Measurements from ENCODE around the gene RNF214. TPM values are rescaled to one million over a fixed set of nuclear protein-coding genes. Genes with fewer than 3 reads are reported as not detected.

Gene RNF214
- total and polyA plus RNA-seq, 7 experiments from 2014 or later = 9.7 to 36.0 (median 20.8) TPM

DNA sequence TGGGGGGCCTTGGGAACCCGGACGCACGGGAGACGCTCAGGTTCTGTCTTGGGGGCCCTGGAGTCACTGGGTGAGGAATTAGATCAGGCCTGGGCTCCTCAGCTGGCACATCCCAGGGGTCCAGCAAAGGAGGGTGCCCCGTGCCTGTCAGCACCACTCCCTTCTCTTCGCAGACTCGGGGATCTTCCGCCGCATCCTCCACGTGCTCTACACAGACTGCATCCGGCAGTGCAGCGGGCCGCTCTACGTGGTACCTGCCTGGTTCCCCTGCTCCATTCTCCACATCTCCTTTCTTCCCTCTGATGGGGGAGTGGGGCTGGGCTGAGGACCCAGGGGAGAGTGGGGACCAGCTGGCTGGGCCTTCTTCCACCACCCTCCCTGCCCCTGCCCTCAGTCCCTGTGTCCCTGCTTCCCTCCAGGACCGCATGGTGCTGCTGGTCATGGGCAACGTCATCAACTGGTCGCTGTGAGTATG is 40.0 kb upstream of the RNF214 start:
- H3K36me3 ChIP-seq (ENCODE audit: control insufficient read depth in 2 of 3, insufficient read depth in 3 of 3, low read length in 3 of 3) = peaks cover 0 to 51% (median 3%) of the 10 kb centered on the region in 3 experiments
- no peak overlapping the region for H3K4me3 ChIP-seq (ENCODE audit: low read length)
- Mint-ChIP-seq H3K4me3 (no peak overlapping the region), H3K36me3 (peaks cover 0 to 4% (median under 1%) of the 10 kb centered on the region in 5 donors), H3K27me3 (no peaks in the 10 kb centered on the region), H3K9me3 (no peaks in the 10 kb centered on the region), H3K27ac (peak overlapping the region in 3 of 9 donors; percentile 32 to 72 (median 55)), H3K4me1 (peaks cover 3 to 13% (median 8%) of the 10 kb centered on the region in 7 donors)
- DNase-seq (no peak), ATAC-seq (no peak)
- ChIA-PET POLR2A (interaction anchor here (1.5 kb wide), 2 partner anchors 13 to 15 kb away, joined by 3 to 4 read pairs; no protein-coding TSS in a partner anchor), CTCF (no interaction called here)
- H3K27me3 ChIP-seq (ENCODE audit: control insufficient read depth in 2 of 2, insufficient read depth in 2 of 2, low read length in 2 of 2) = no peaks in the 10 kb centered on the region
- intact Hi-C loops (cut with micrococcal nuclease) = no loop called here
- H3K4me1 ChIP-seq (ENCODE audit: control insufficient read depth in 2 of 2, insufficient read depth in 2 of 2, low read length in 2 of 2) = no peaks in the 10 kb centered on the region
- no peaks in the 10 kb centered on the region for H3K9me3 ChIP-seq (ENCODE audit: control insufficient read depth in 2 of 3, low read length in 3 of 3)
- H3K27ac ChIP-seq (ENCODE audit: low read depth, low read length) = no peak overlapping the region

DNA sequence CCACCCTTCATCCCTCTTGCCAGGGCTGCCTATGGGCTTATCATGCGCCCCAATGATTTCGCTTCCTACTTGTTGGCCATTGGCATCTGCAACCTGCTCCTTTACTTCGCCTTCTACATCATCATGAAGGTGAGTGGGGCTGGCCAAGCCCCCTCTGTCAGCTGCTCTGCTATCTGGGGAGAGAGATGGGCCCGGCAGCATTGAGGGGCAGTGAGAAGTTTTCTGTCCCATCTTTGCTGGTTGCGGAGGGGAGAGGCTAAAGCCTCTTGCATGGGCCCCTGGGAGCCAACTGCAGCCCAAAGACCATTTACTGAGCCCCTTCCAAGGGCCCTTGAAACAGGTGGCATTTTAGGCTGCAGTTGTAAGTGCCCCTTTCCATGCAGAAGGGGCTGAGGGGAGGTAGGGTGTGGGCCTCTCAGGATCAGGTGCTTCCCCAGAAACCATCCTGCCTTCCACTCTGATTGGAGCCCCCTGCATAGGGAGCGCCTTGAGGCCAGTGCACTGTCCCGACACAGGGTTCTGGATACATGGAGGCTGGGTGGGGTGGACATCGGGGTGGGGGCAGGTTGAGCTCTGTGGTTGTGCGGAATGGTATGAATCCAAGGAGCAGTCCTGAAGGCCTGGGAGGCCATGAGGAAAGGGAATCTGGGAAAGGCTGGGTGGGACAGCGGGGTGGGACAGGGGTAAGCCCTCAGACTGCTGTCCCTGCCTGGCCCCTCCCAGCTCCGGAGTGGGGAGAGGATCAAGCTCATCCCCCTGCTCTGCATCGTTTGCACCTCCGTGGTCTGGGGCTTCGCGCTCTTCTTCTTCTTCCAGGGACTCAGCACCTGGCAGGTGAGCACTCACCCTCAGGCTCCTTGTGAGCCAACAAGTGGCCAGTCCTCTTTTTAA is 39.1 kb upstream of the RNF214 start:
- POLR2A ChIA-PET = interaction anchor here (0.6 to 1.5 kb wide), 2 partner anchors 14 to 660 kb away, joined by 3 to 4 read pairs; no protein-coding TSS in a partner anchor
- Mint-ChIP-seq H3K27me3 (no peaks in the 10 kb centered on the region), H3K9me3 (no peaks in the 10 kb centered on the region), H3K36me3 (peaks cover 0 to 4% (median 0%) of the 10 kb centered on the region in 5 donors), H3K27ac (peak overlapping the region in 7 of 9 donors; percentile 32 to 74 (median 55)), H3K4me3 (no peak overlapping the region), H3K4me1 (peaks cover 3 to 12% (median 9%) of the 10 kb centered on the region in 7 donors)
- no peak overlapping the region for H3K27ac ChIP-seq (ENCODE audit: low read depth, low read length)
- no peak overlapping the region for H3K4me3 ChIP-seq (ENCODE audit: low read length)
- CTCF ChIA-PET = no interaction called here
- peaks cover 0 to 47% (median 3%) of the 10 kb centered on the region in 3 experiments for H3K36me3 ChIP-seq (ENCODE audit: control insufficient read depth in 2 of 3, insufficient read depth in 3 of 3, low read length in 3 of 3)
- H3K9me3 ChIP-seq (ENCODE audit: control insufficient read depth in 2 of 3, low read length in 3 of 3) = no peaks in the 10 kb centered on the region
- H3K4me1 ChIP-seq (ENCODE audit: control insufficient read depth in 2 of 2, insufficient read depth in 2 of 2, low read length in 2 of 2) = no peaks in the 10 kb centered on the region
- DNase-seq (no peak), ATAC-seq (no peak)
- no peaks in the 10 kb centered on the region for H3K27me3 ChIP-seq (ENCODE audit: control insufficient read depth in 2 of 2, insufficient read depth in 2 of 2, low read length in 2 of 2)
- intact Hi-C loops (cut with micrococcal nuclease) = no loop called here

DNA sequence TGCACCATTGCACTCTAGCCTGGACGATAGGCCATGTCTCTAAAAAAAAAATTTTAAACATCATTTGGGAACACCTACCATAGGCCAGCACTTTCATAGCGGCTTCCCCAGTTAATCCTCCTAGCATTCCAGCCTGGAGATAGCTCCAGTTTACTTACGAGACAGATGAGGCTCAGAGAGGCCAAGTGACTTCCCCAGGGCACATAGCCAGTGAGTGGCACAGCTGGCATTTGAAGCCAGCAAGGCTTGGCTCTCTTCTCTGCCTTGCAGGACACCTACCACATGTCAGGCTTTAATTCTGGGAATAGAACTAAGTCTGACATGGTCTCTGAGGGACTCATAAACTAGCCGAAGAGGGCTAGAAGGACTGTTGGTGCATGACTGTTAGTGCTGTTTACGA is 38.2 kb upstream of the RNF214 start:
- no peaks in the 10 kb centered on the region for H3K9me3 ChIP-seq (ENCODE audit: control insufficient read depth in 2 of 3, low read length in 3 of 3)
- intact Hi-C loops (cut with micrococcal nuclease) = no loop called here
- ATAC-seq = no peak
- ChIA-PET POLR2A (interaction anchor here (1.5 kb wide), 1 partner anchor 15 kb away, joined by 3 read pairs; no protein-coding TSS in a partner anchor), CTCF (interaction anchor here (0.6 kb wide), 1 partner anchor 16 kb away, joined by 5 read pairs; the partner anchor contains the start of gene SIDT2)
- H3K27me3 ChIP-seq (ENCODE audit: control insufficient read depth in 2 of 2, insufficient read depth in 2 of 2, low read length in 2 of 2) = no peaks in the 10 kb centered on the region
- no peak overlapping the region for H3K4me3 ChIP-seq (ENCODE audit: low read length)
- DNase-seq = no peak
- H3K4me1 ChIP-seq (ENCODE audit: control insufficient read depth in 2 of 2, insufficient read depth in 2 of 2, low read length in 2 of 2) = no peaks in the 10 kb centered on the region
- Mint-ChIP-seq H3K9me3 (no peaks in the 10 kb centered on the region), H3K27ac (peak overlapping the region in 3 of 9 donors; percentile 21 to 32 (median 28)), H3K4me3 (no peak overlapping the region), H3K27me3 (no peaks in the 10 kb centered on the region), H3K4me1 (peaks cover 3 to 13% (median 10%) of the 10 kb centered on the region in 7 donors), H3K36me3 (peaks cover 0 to 4% (median 0%) of the 10 kb centered on the region in 5 donors)
- no peak overlapping the region for H3K27ac ChIP-seq (ENCODE audit: low read depth, low read length)
- peaks cover 0 to 40% (median 0%) of the 10 kb centered on the region in 3 experiments for H3K36me3 ChIP-seq (ENCODE audit: control insufficient read depth in 2 of 3, insufficient read depth in 3 of 3, low read length in 3 of 3)

DNA sequence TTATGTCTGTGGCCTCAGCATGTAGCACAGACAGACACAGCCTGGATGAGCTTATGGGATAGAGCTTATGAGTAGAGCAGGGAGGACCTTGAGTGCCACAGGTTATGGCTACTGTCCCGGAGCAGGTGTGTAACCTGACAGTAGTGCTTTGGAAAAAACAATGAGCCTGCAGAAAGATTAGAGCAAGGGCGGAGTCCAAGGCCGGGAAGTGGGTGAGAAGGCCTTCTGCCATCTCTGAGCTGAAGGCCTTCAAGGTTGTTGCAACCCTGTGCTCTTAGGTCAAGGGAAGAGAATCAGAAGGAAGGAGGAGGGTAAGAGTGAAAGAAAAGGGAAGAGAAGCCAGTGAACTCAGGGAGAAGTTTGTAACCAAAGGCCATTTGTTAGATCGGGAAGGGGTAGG is 37.2 kb upstream of the RNF214 start:
- ChIA-PET CTCF (no interaction called here), POLR2A (no interaction called here)
- no peaks in the 10 kb centered on the region for H3K27me3 Mint-ChIP-seq

DNA sequence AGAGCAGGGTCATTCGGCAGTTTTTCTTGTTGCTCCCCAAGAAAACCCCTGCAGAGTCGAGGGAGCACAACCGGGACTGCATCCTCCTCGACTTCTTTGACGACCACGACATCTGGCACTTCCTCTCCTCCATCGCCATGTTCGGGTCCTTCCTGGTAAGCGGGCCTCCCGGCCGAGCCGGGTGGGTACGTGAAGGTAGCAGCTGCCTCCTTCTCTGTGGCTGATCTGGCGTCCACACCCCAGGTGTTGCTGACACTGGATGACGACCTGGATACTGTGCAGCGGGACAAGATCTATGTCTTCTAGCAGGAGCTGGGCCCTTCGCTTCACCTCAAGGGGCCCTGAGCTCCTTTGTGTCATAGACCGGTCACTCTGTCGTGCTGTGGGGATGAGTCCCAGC is 36.7 kb upstream of the RNF214 start:
- POLR2A ChIA-PET = no interaction called here
- peaks cover 0 to 4% (median 0%) of the 10 kb centered on the region in 5 donors for H3K36me3 Mint-ChIP-seq
- no peaks in the 10 kb centered on the region for H3K27me3 Mint-ChIP-seq
- H3K4me3 Mint-ChIP-seq = no peak overlapping the region
- Histone ChIP-seq H3K36me3 (ENCODE audit: control insufficient read depth in 2 of 3, insufficient read depth in 3 of 3, low read length in 3 of 3) (peaks cover 0 to 38% (median 0%) of the 10 kb centered on the region in 3 experiments), H3K27ac (ENCODE audit: low read depth, low read length) (no peak overlapping the region), H3K27me3 (ENCODE audit: control insufficient read depth in 2 of 2, insufficient read depth in 2 of 2, low read length in 2 of 2) (no peaks in the 10 kb centered on the region), H3K4me3 (ENCODE audit: low read length) (no peak overlapping the region), H3K4me1 (ENCODE audit: control insufficient read depth in 2 of 2, insufficient read depth in 2 of 2, low read length in 2 of 2) (no peaks in the 10 kb centered on the region), H3K9me3 (ENCODE audit: control insufficient read depth in 2 of 3, low read length in 3 of 3) (no peaks in the 10 kb centered on the region)
- CTCF ChIA-PET = no interaction called here
- no peaks in the 10 kb centered on the region for H3K9me3 Mint-ChIP-seq
- no peak for DNase-seq
- intact Hi-C loops (cut with micrococcal nuclease) = loop anchor here in 1 of 2 donors (2.0 kb wide), 1 partner anchor 17 kb away; the partner anchor contains the start of gene SIDT2
- no peak for ATAC-seq
- peak overlapping the region in 5 of 9 donors; percentile 65 to 84 (median 70) for H3K27ac Mint-ChIP-seq
- H3K4me1 Mint-ChIP-seq = peaks cover 3 to 13% (median 10%) of the 10 kb centered on the region in 7 donors

More for the DNA sequence above, 37.2 kb upstream of the RNF214 start:
- H3K36me3 ChIP-seq (ENCODE audit: control insufficient read depth in 2 of 3, insufficient read depth in 3 of 3, low read length in 3 of 3) = peaks cover 0 to 38% (median 0%) of the 10 kb centered on the region in 3 experiments
- H3K9me3 ChIP-seq (ENCODE audit: control insufficient read depth in 2 of 3, low read length in 3 of 3) = no peaks in the 10 kb centered on the region
- H3K27ac ChIP-seq (ENCODE audit: low read depth, low read length) = no peak overlapping the region
- Mint-ChIP-seq H3K4me1 (peaks cover 3 to 13% (median 10%) of the 10 kb centered on the region in 7 donors), H3K4me3 (no peak overlapping the region), H3K9me3 (no peaks in the 10 kb centered on the region), H3K27ac (peak overlapping the region in 7 of 9 donors; percentile 16 to 70 (median 59)), H3K36me3 (peaks cover 0 to 4% (median 0%) of the 10 kb centered on the region in 5 donors)
- ATAC-seq = no peak
- no peaks in the 10 kb centered on the region for H3K4me1 ChIP-seq (ENCODE audit: control insufficient read depth in 2 of 2, insufficient read depth in 2 of 2, low read length in 2 of 2)
- intact Hi-C loops (cut with micrococcal nuclease) = no loop called here
- no peak overlapping the region for H3K4me3 ChIP-seq (ENCODE audit: low read length)
- DNase-seq = no peak
- no peaks in the 10 kb centered on the region for H3K27me3 ChIP-seq (ENCODE audit: control insufficient read depth in 2 of 2, insufficient read depth in 2 of 2, low read length in 2 of 2)

DNA sequence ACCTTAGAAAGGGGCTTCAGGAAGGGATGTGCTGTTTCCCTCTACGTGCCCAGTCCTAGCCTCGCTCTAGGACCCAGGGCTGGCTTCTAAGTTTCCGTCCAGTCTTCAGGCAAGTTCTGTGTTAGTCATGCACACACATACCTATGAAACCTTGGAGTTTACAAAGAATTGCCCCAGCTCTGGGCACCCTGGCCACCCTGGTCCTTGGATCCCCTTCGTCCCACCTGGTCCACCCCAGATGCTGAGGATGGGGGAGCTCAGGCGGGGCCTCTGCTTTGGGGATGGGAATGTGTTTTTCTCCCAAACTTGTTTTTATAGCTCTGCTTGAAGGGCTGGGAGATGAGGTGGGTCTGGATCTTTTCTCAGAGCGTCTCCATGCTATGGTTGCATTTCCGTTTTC is 35.5 kb upstream of the RNF214 start:
- no peak overlapping the region for H3K27ac ChIP-seq (ENCODE audit: low read depth, low read length)
- intact Hi-C loops (cut with micrococcal nuclease) = loop anchor here in 1 of 2 donors (2.0 kb wide), 1 partner anchor 18 kb away; the partner anchor contains the start of gene SIDT2
- no peaks in the 10 kb centered on the region for H3K4me1 ChIP-seq (ENCODE audit: control insufficient read depth in 2 of 2, insufficient read depth in 2 of 2, low read length in 2 of 2)
- peaks cover 3 to 13% (median 6%) of the 10 kb centered on the region in 7 donors for H3K4me1 Mint-ChIP-seq
- no peaks in the 10 kb centered on the region for H3K9me3 ChIP-seq (ENCODE audit: control insufficient read depth in 2 of 3, low read length in 3 of 3)
- ChIA-PET CTCF (no interaction called here), POLR2A (interaction anchor here (1.2 kb wide), 1 partner anchor 27 kb away, joined by 4 read pairs; no protein-coding TSS in a partner anchor)
- H3K4me3 Mint-ChIP-seq = no peak overlapping the region
- H3K36me3 ChIP-seq (ENCODE audit: control insufficient read depth in 2 of 3, insufficient read depth in 3 of 3, low read length in 3 of 3) = peaks cover 0 to 39% (median 0%) of the 10 kb centered on the region in 3 experiments
- ATAC-seq = no peak
- H3K36me3 Mint-ChIP-seq = peaks cover 0 to 4% (median 0%) of the 10 kb centered on the region in 5 donors
- H3K9me3 Mint-ChIP-seq = no peaks in the 10 kb centered on the region
- no peaks in the 10 kb centered on the region for H3K27me3 ChIP-seq (ENCODE audit: control insufficient read depth in 2 of 2, insufficient read depth in 2 of 2, low read length in 2 of 2)
- H3K27me3 Mint-ChIP-seq = no peaks in the 10 kb centered on the region
- no peak for DNase-seq
- H3K27ac Mint-ChIP-seq = peak overlapping the region in 2 of 9 donors; percentile 28 to 69
- no peak overlapping the region for H3K4me3 ChIP-seq (ENCODE audit: low read length)
